H1 (cell line): ENCODE measurements around the gene WDR35. TPM values are rescaled to one million over a fixed set of nuclear protein-coding genes. Genes with fewer than 3 reads are reported as not detected.

Experiments used
- CTCF ChIA-PET: fragments of 300-600 bp; sonication (Branson Sonifier 250); formaldehyde crosslinking; loops from one replicate; lab custom pipeline; 2021; ENCODE audit not compliant: partially characterized antibody; lab: Charles Lee
- POLR2A ChIA-PET: fragments of 300-600 bp; sonication (Branson Sonifier 250); formaldehyde crosslinking; loops from one replicate; lab custom pipeline; 2021; ENCODE audit warnings: inconsistent platforms; ENCODE audit not compliant: partially characterized antibody; lab: Charles Lee
- DNase-seq, 2 experiments: peaks; one replicate each; pipeline versions ENCODE4 v3.0.0 to v3.0.0-alpha.2; 2010 to 2022; ENCODE audit warnings: low spot score in 2 of 2, low read depth in 1 of 2, mixed read lengths in 1 of 2
- FAIRE-seq: peaks from 2 replicates; lab custom pipeline; 2011; peaks lifted over from hg19 to GRCh38; lab: Jason Lieb, UNC
- H2AFZ ChIP-seq: 2 replicates; pipeline ENCODE4 v1.8.1; 2012; ENCODE audit warnings: low read length, inconsistent platforms
- H2AK5ac ChIP-seq: 2 replicates; pipeline ENCODE4 v1.6.1; 2013; ENCODE audit warnings: low read depth, low read length
- H2BK120ac ChIP-seq: replicated peaks from 2 replicates; pipeline ENCODE3; 2013; ENCODE audit warnings: low read depth, low read length, inconsistent platforms
- H2BK12ac ChIP-seq: 2 replicates; pipeline ENCODE4 v1.6.1; 2013; ENCODE audit warnings: low read depth, low read length
- H2BK15ac ChIP-seq: 2 replicates; pipeline ENCODE4 v1.6.1; 2013; ENCODE audit warnings: low read length
- H2BK20ac ChIP-seq: 2 replicates; pipeline ENCODE4 v1.6.1; 2013; ENCODE audit warnings: low read length
- H2BK5ac ChIP-seq: 2 replicates; pipeline ENCODE4 v1.6.1; 2013; ENCODE audit warnings: low read depth, low read length
- H3K14ac ChIP-seq: 2 replicates; pipeline ENCODE4 v1.6.1; 2013; ENCODE audit warnings: inconsistent platforms; ENCODE audit not compliant: insufficient read length
- H3K18ac ChIP-seq: 2 replicates; pipeline ENCODE4 v1.6.1; 2013; ENCODE audit warnings: low read length; ENCODE audit errors: extremely low read depth
- H3K23ac ChIP-seq: 2 replicates; pipeline ENCODE4 v1.6.1; 2013; ENCODE audit warnings: inconsistent platforms; ENCODE audit not compliant: insufficient read length
- H3K23me2 ChIP-seq: 2 replicates; pipeline ENCODE4 v1.6.1; 2013; ENCODE audit warnings: low read depth, low read length
- H3K27ac ChIP-seq: 2 replicates; pipeline ENCODE4 v1.6.1; 2011; ENCODE audit warnings: low read depth, low read length, inconsistent platforms
- H3K27me3 ChIP-seq, 4 experiments: replicated peaks in 1 of 4; 1 replicate in 1 of 4; 2 replicates in 3 of 4; pipeline versions ENCODE4 v1.6.1 to v1.8.1; 2011 to 2013; ENCODE audit warnings: low read length in 3 of 4, mild to moderate bottlenecking in 3 of 4, inconsistent platforms in 2 of 4, mixed read lengths in 2 of 4, moderate library complexity in 1 of 4; ENCODE audit not compliant: control insufficient read depth in 3 of 4, insufficient read depth in 3 of 4; ENCODE audit errors: extremely low read depth in 1 of 4
- H3K36me3 ChIP-seq, 4 experiments: 2 replicates each; pipeline versions ENCODE4 v1.6.1 to v1.8.1; 2011 to 2013; ENCODE audit warnings: mild to moderate bottlenecking in 4 of 4, low read length in 3 of 4, moderate library complexity in 2 of 4, control low read depth in 1 of 4, inconsistent platforms in 1 of 4; ENCODE audit not compliant: insufficient read depth in 4 of 4, control insufficient read depth in 2 of 4
- H3K4ac ChIP-seq: replicated peaks from 2 replicates; pipeline ENCODE3; 2013; ENCODE audit warnings: low read length, low read depth, mixed read lengths, inconsistent platforms; ENCODE audit not compliant: insufficient read length
- H3K4me1 ChIP-seq, 4 experiments: replicated peaks in 1 of 4; 1 replicate in 1 of 4; 2 replicates in 3 of 4; pipeline versions ENCODE4 v1.6.1 to v1.8.1; 2011 to 2013; ENCODE audit warnings: low read length in 3 of 4, inconsistent platforms in 2 of 4, mixed read lengths in 1 of 4; ENCODE audit not compliant: insufficient read depth in 4 of 4, control insufficient read depth in 3 of 4
- H3K4me2 ChIP-seq, 2 experiments: 2 replicates each; pipeline versions ENCODE4 v1.6.1 to v1.8.1; 2011 to 2013; ENCODE audit warnings: low read depth in 2 of 2, low read length in 2 of 2, control low read depth in 1 of 2, inconsistent platforms in 1 of 2, mild to moderate bottlenecking in 1 of 2; ENCODE audit not compliant: insufficient read depth in 1 of 2
- H3K4me3 ChIP-seq, 4 experiments: fragments of 200-600, 300-600 bp in 1 of 4; sonication (generic), shearing (Covaris generic), sonication (Bioruptor Twin) in 1 of 4; 2 replicates each; pipeline versions ENCODE4 v1.5.1 to v1.8.1; 2011 to 2016; ENCODE audit warnings: low read length in 4 of 4, low read depth in 3 of 4, control low read depth in 2 of 4, inconsistent platforms in 2 of 4, mild to moderate bottlenecking in 2 of 4, mixed read lengths in 1 of 4, moderate library complexity in 1 of 4; ENCODE audit not compliant: insufficient read depth in 2 of 4; ENCODE audit errors: extremely low read depth in 1 of 4
- H3K56ac ChIP-seq: replicated peaks from 2 replicates; pipeline ENCODE3; 2013; ENCODE audit warnings: low read depth, mild to moderate bottlenecking, mixed read lengths, low read length, inconsistent platforms; ENCODE audit not compliant: insufficient read length
- H3K79me1 ChIP-seq: 2 replicates; pipeline ENCODE4 v1.6.1; 2013; ENCODE audit warnings: low read depth, low read length, control low read depth
- H3K79me2 ChIP-seq, 2 experiments: 2 replicates each; pipeline versions ENCODE4 v1.6.1 to v1.8.1; 2012 to 2013; ENCODE audit warnings: low read length in 2 of 2, mild to moderate bottlenecking in 2 of 2, inconsistent platforms in 1 of 2; ENCODE audit not compliant: insufficient read depth in 2 of 2, control insufficient read depth in 1 of 2
- H3K9ac ChIP-seq, 4 experiments: replicated peaks in 1 of 4; 1 replicate in 1 of 4; 2 replicates in 3 of 4; pipeline versions ENCODE4 v1.6.1 to v1.8.1; 2011 to 2013; ENCODE audit warnings: low read depth in 3 of 4, low read length in 3 of 4, control low read depth in 2 of 4, mild to moderate bottlenecking in 2 of 4, moderate library complexity in 2 of 4, inconsistent platforms in 1 of 4; ENCODE audit errors: extremely low read depth in 1 of 4
- H3K9me3 ChIP-seq, 2 experiments: 2 replicates each; pipeline versions ENCODE4 v1.6.1 to v1.8.1; 2012 to 2013; ENCODE audit warnings: mild to moderate bottlenecking in 2 of 2, moderate library complexity in 2 of 2, control low read depth in 1 of 2, inconsistent platforms in 1 of 2, low read depth in 1 of 2, low read length in 1 of 2, mixed read lengths in 1 of 2; ENCODE audit not compliant: insufficient read depth in 2 of 2
- H4K20me1 ChIP-seq, 2 experiments: replicated peaks in 1 of 2; 2 replicates each; pipeline versions ENCODE3 to v1.8.1; 2011 to 2013; ENCODE audit warnings: inconsistent platforms in 2 of 2, low read length in 2 of 2, mild to moderate bottlenecking in 1 of 2; ENCODE audit not compliant: insufficient read depth in 2 of 2, control insufficient read depth in 1 of 2
- H4K5ac ChIP-seq: 2 replicates; pipeline ENCODE4 v1.6.1; 2013; ENCODE audit warnings: low read length, low read depth, mixed read lengths, inconsistent platforms; ENCODE audit not compliant: insufficient read length
- H4K8ac ChIP-seq: 2 replicates; pipeline ENCODE4 v1.8.0; 2013; ENCODE audit warnings: mild to moderate bottlenecking, moderate library complexity, low read length, inconsistent platforms; ENCODE audit not compliant: insufficient read depth; ENCODE audit errors: extremely low read depth
- H4K91ac ChIP-seq: replicated peaks from 2 replicates; pipeline ENCODE3; 2013; ENCODE audit warnings: low read length, mixed read lengths, inconsistent platforms; ENCODE audit not compliant: insufficient read length
- EP300 ChIP-seq, 2 experiments: IDR thresholded peaks; 1 replicate in 1 of 2; 2 replicates in 1 of 2; pipeline ENCODE4 v1.6.1; 2011 to 2012; ENCODE audit warnings: low read depth in 2 of 2, low read length in 2 of 2, mild to moderate bottlenecking in 2 of 2, borderline replicate concordance in 1 of 2, inconsistent platforms in 1 of 2, moderate library complexity in 1 of 2
- GABPA ChIP-seq: IDR thresholded peaks from 2 replicates; pipeline ENCODE4 v1.6.1; 2011; ENCODE audit warnings: mild to moderate bottlenecking, low read length, moderate library complexity, borderline replicate concordance; ENCODE audit not compliant: insufficient read depth
- KDM1A ChIP-seq: fragments of 200-600, 300-600 bp; sonication (generic); IDR thresholded peaks from 2 replicates; pipeline ENCODE4 v1.7.1; 2016; ENCODE audit warnings: mild to moderate bottlenecking, low read length, borderline replicate concordance
- KDM5A ChIP-seq: fragments of 200-600 bp; IDR thresholded peaks from 2 replicates; pipeline ENCODE4 v1.7.1; 2012; ENCODE audit warnings: mild to moderate bottlenecking, low read length, inconsistent platforms, mixed read lengths
- PHF8 ChIP-seq: fragments of 200-600 bp; sonication (generic); conservative IDR thresholded peaks from 2 replicates; pipeline ENCODE4 v1.7.1; 2012; ENCODE audit warnings: low read depth, mild to moderate bottlenecking, inconsistent platforms, low read length, moderate library complexity
- SIRT6 ChIP-seq: IDR thresholded peaks from one replicate; pipeline ENCODE4 v1.7.1; 2012; ENCODE audit warnings: low read length, inconsistent platforms
- TEAD4 ChIP-seq: IDR thresholded peaks from 2 replicates; pipeline ENCODE4 v1.6.1; 2012; ENCODE audit warnings: low read depth, low read length, inconsistent platforms, mixed read lengths
- YY1 ChIP-seq: IDR thresholded peaks from 2 replicates; pipeline ENCODE4 v1.6.1; 2011; ENCODE audit warnings: low read depth, mild to moderate bottlenecking, low read length
- WGBS, 2 experiments: shearing (Covaris generic) in 1 of 2; methylation state at CpG; one replicate each; pipeline versions ENCODE4 v1.1.6 to v1.1.7; 2013 to 2015; ENCODE audit warnings: low lambda C conversion rate in 2 of 2, mixed read lengths in 2 of 2, inconsistent platforms in 1 of 2, low coverage in 1 of 2, missing lambda C conversion rate in 1 of 2; ENCODE audit not compliant: insufficient replicate concordance in 2 of 2, insufficient coverage in 1 of 2, insufficient read length in 1 of 2; ENCODE audit errors: extremely low coverage in 1 of 2, missing lambda C conversion rate in 1 of 2; 5-methylcytosine and 5-hydroxymethylcytosine counted together
- polyA plus RNA-seq, 7 experiments: library from polyadenylated mRNA; depleted of rRNA in 3 of 7; stranded (reverse) in 5 of 7; unstranded in 2 of 7; fragments of >200 nt in 5 of 7; fragments of 200-250 nt in 2 of 7; gene quantifications; 1 replicate in 5 of 7; 2 replicates in 1 of 7; 4 replicates in 1 of 7; pipeline versions ENCODE4 v1.2.1 to v1.2.3, GENCODE V29; 2011 to 2013; ENCODE audit warnings: missing spikeins in 2 of 7, mixed read lengths in 2 of 7
- total RNA-seq: library from RNA; stranded (reverse); fragmentation: NEBNext Ultra II Directional; extraction: Animal tissue kit (Norgen Biotek cat#: 25700); gene quantifications from 2 replicates; pipeline ENCODE4 v1.2.1, GENCODE V29; 2021
- TF ChIP-seq, protein P1 (sequence below): IDR thresholded peaks from 2 replicates; pipeline ENCODE4 v1.6.1; 2012; ENCODE audit warnings: inconsistent platforms

The WDR35 gene
- total and polyA plus RNA-seq, 2 of the 8 experiments (the other 6 are each of a cell fraction or from before 2014, with no cell fraction given), result 9.0 to 25.5 TPM

DNA sequence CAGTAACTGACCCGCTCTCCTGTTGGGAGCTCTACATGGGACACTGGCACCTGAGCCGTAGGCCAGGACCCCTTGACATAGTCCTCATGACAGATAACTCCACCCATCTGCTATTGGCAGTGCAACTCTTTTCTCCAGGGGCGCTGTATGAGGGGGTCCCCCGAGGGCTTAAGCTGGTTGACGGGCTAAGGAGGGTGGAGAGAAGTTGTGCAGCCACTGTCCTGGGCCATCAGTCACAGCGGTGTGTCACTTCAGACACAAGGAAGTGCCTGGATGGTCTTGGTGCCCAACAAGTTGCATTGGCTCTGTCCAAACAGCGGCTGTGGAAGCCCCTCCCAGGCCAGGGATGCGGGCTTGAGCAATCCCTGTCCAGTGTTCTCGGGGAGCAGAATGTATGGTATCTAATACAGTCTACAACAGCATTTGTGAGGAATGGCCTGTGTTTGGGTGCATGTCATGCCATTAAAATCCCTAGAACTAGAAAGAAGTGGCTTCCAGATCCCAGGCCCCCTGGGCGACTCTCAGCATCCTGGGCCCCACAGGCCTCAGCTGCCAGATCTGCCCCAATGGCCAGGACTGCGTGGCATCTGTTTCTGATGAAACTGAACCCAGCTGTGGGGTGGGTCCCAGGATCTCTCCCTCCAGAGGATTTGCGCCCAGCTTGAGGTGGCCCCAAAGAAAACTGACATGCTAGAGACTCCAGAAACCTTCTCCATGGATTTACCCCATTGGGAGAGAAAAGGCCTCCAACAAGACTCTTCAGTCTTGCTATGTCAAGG lies 111.4 kb downstream of the WDR35 start:
- Histone ChIP-seq H3K79me1 (no peaks in the 10 kb centered on the region; the same call in 1 of the 2 replicates), H3K79me2 (no peaks in the 10 kb centered on the region), H2BK15ac (no peak overlapping the region), H4K5ac (no peak overlapping the region), H3K27ac (no peak overlapping the region), H3K14ac (no peak overlapping the region), H3K4ac (no peak overlapping the region), H3K23ac (no peak overlapping the region), H3K9me3 (no peaks in the 10 kb centered on the region), H3K36me3 (no peaks in the 10 kb centered on the region), H2AFZ (no peak overlapping the region), H3K9ac (no peak overlapping the region), H3K4me2 (no peak overlapping the region), H4K20me1 (no peaks in the 10 kb centered on the region), H3K23me2 (no peaks in the 10 kb centered on the region), H3K27me3 (peaks cover 0 to 2% (median 0%) of the 10 kb centered on the region in 4 experiments; a peak in 1 of 7 replicates), H2AK5ac (no peak overlapping the region), H2BK20ac (no peak overlapping the region), H3K18ac (no peak overlapping the region), H4K91ac (no peak overlapping the region), H2BK12ac (no peak overlapping the region), H3K56ac (no peak overlapping the region), H2BK5ac (no peak overlapping the region), H3K4me3 (no peak overlapping the region), H3K4me1 (no peaks in the 10 kb centered on the region), H4K8ac (no peak overlapping the region), H2BK120ac (no peak overlapping the region)
- DNase-seq (no peak), FAIRE-seq (no peak)
- no peak for TF ChIP-seq TEAD4
- TF ChIP-seq GABPA, result no peak
- TF ChIP-seq PHF8, result no peak
- no peak for TF ChIP-seq KDM5A
- no peak for TF ChIP-seq YY1
- TF ChIP-seq, protein P1, sequence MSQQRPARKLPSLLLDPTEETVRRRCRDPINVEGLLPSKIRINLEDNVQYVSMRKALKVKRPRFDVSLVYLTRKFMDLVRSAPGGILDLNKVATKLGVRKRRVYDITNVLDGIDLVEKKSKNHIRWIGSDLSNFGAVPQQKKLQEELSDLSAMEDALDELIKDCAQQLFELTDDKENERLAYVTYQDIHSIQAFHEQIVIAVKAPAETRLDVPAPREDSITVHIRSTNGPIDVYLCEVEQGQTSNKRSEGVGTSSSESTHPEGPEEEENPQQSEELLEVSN, result no peak
- TF ChIP-seq SIRT6, result no peak
- no peak for TF ChIP-seq EP300 (IDR thresholded peaks at IDR 0.05; ENCODE audit: borderline replicate concordance in 1 of 2, low read depth in 2 of 2, low read length in 2 of 2)
- no peak for TF ChIP-seq KDM1A
- ChIA-PET POLR2A (interaction anchor here (1.1 kb wide), 2 partner anchors 9 to 23 kb away, joined by 3 read pairs; no protein-coding TSS in a partner anchor), CTCF (interaction anchor here (1.0 kb wide), 1 partner anchor 14 kb away, joined by 3 read pairs; no protein-coding TSS in a partner anchor)
- 80% methylated on average over 12 of the region's 12 CpGs; no CpG with 5 or more reads in 1 of the 2 experiments for WGBS, 2 experiments
